Spleen (tissue), 7 donors: ENCODE results near the gene FAM222A.

ENCODE experiments used
- CTCF ChIP-seq, 11 experiments: fragments of 200-600 bp in 7 of 11; fragments of 450-650 bp in 4 of 11; sonication (generic) in 4 of 11; IDR thresholded peaks in 8 of 11; conservative IDR thresholded peaks in 3 of 11; 1 replicate in 7 of 11; 2 replicates in 4 of 11; pipeline versions ENCODE4 v1.4.0 to v1.8.0; 2016 to 2021; ENCODE audit warnings: antibody characterized with exemption in 11 of 11, inconsistent platforms in 4 of 11, mild to moderate bottlenecking in 1 of 11
- POLR2A ChIP-seq, 3 donors: fragments of 450-650 bp; IDR thresholded peaks; one replicate each; pipeline ENCODE4 v1.5.1; 2017; ENCODE audit warnings: antibody characterized with exemption in 3 of 3, mild to moderate bottlenecking in 1 of 3
- POLR2AphosphoS5 ChIP-seq, 3 donors: sonication (generic); formaldehyde crosslinking; IDR thresholded peaks; one replicate each; pipeline ENCODE4 v1.5.1; 2017; ENCODE audit warnings: antibody characterized with exemption in 3 of 3
- donor health status: DM: no; HTN: no; CAD: no; lungs with moderate emphysema.
- donor health status: DM: no; HTN: no; CAD: no.
- donor health status: DM: no; HTN: no; CAD: no.

GRCh38 chr12:109727039-109727723, 13.6 kb downstream of the FAM222A start:
- TF ChIP-seq CTCF (IDR thresholded peaks at IDR 0.05 in 8 of 11, conservative IDR thresholded peaks at IDR 0.05 in 3 of 11) (no peak), POLR2AphosphoS5 (IDR thresholded peaks at IDR 0.05) (no peak), POLR2A (IDR thresholded peaks at IDR 0.05) (no peak)
